ENCODE results near the gene SH2D7.

Gene SH2D7

GRCh38 chr15:78102211-78102610, 9.8 kb downstream of the SH2D7 start:
- Mint-ChIP-seq H3K4me1 (peaks cover 49% of the 10 kb centered on the region), H3K27ac (peak overlapping the region; percentile 94)
- ATAC-seq = no peak

GRCh38 chr15:78102741-78103140, 10.4 kb downstream of the SH2D7 start:
- Mint-ChIP-seq H3K4me3 (peak overlapping the region; percentile 62), H3K36me3 (peaks cover 6% of the 10 kb centered on the region), H3K4me1 (peaks cover 49% of the 10 kb centered on the region), H3K9me3 (no peaks in the 10 kb centered on the region), H3K27ac (peak overlapping the region; percentile 94)
- ATAC-seq (no peak), DNase-seq (ENCODE audit: low spot score in 2 of 2) (no peak)

More at GRCh38 chr15:78102211-78102610, 9.8 kb downstream of the SH2D7 start:
- no peak for DNase-seq (ENCODE audit: low spot score in 2 of 2)
- Mint-ChIP-seq H3K4me3 (no peak overlapping the region), H3K36me3 (peaks cover 6% of the 10 kb centered on the region), H3K9me3 (no peaks in the 10 kb centered on the region)

- Mint-ChIP-seq H3K36me3 (peaks cover 6% of the 10 kb centered on the region), H3K4me1 (peaks cover 56% of the 10 kb centered on the region), H3K4me3 (peak overlapping the region; percentile 62), H3K9me3 (no peaks in the 10 kb centered on the region), H3K27ac (peak overlapping the region; percentile 94)
- ATAC-seq (peak; percentile 92), DNase-seq (ENCODE audit: low spot score in 2 of 2) (peak; percentile 56 to 84)
These were observed 11.2 kb downstream of the SH2D7 start for GRCh38 chr15:78103406-78104118.

- peaks cover 6% of the 10 kb centered on the region for H3K36me3 Mint-ChIP-seq
- peak overlapping the region; percentile 62 for H3K4me3 Mint-ChIP-seq
- peak; percentile 11 for ATAC-seq
- peak overlapping the region; percentile 94 for H3K27ac Mint-ChIP-seq
- H3K9me3 Mint-ChIP-seq = no peaks in the 10 kb centered on the region
- DNase-seq (ENCODE audit: low spot score in 2 of 2) = no peak
- H3K4me1 Mint-ChIP-seq = peaks cover 60% of the 10 kb centered on the region
These were observed 11.7 kb downstream of the SH2D7 start for GRCh38 chr15:78104119-78104479.

GRCh38 chr15:78104566-78105475, 12.5 kb downstream of the SH2D7 start:
- H3K4me1 Mint-ChIP-seq = peaks cover 60% of the 10 kb centered on the region
- H3K27ac Mint-ChIP-seq = peak overlapping the region; percentile 94
- no peaks in the 10 kb centered on the region for H3K9me3 Mint-ChIP-seq
- DNase-seq (ENCODE audit: low spot score in 2 of 2) = no peak
- peaks cover 6% of the 10 kb centered on the region for H3K36me3 Mint-ChIP-seq
- no peak for ATAC-seq
- peak overlapping the region; percentile 62 for H3K4me3 Mint-ChIP-seq

- peak overlapping the region; percentile 60 for H3K27ac Mint-ChIP-seq
- H3K9me3 Mint-ChIP-seq = no peaks in the 10 kb centered on the region
- peaks cover 60% of the 10 kb centered on the region for H3K4me1 Mint-ChIP-seq
- peaks cover 6% of the 10 kb centered on the region for H3K36me3 Mint-ChIP-seq
- ATAC-seq (peak; percentile 6), DNase-seq (ENCODE audit: low spot score in 2 of 2) (no peak)
- peak overlapping the region; percentile 62 for H3K4me3 Mint-ChIP-seq
These were observed 13.3 kb downstream of the SH2D7 start for GRCh38 chr15:78105476-78106241.

- no peak for DNase-seq (ENCODE audit: low spot score in 2 of 2)
- Mint-ChIP-seq H3K27ac (no peak overlapping the region), H3K36me3 (peaks cover 6% of the 10 kb centered on the region), H3K9me3 (no peaks in the 10 kb centered on the region), H3K4me1 (peaks cover 57% of the 10 kb centered on the region), H3K4me3 (no peak overlapping the region)
- ATAC-seq = no peak
These were observed 15.1 kb downstream of the SH2D7 start for GRCh38 chr15:78107471-78107870.

GRCh38 chr15:78108300-78109084, 16.1 kb downstream of the SH2D7 start:
- peak overlapping the region; percentile 74 for H3K27ac Mint-ChIP-seq
- no peak overlapping the region for H3K4me3 Mint-ChIP-seq
- H3K9me3 Mint-ChIP-seq = no peaks in the 10 kb centered on the region
- ATAC-seq (peak; percentile 84), DNase-seq (ENCODE audit: low spot score in 2 of 2) (peak; percentile 74 to 87)
- peaks cover 47% of the 10 kb centered on the region for H3K4me1 Mint-ChIP-seq
- peaks cover 6% of the 10 kb centered on the region for H3K36me3 Mint-ChIP-seq

- no peak for DNase-seq (ENCODE audit: low spot score in 2 of 2)
- Mint-ChIP-seq H3K9me3 (no peaks in the 10 kb centered on the region), H3K4me3 (no peak overlapping the region), H3K36me3 (peaks cover 6% of the 10 kb centered on the region), H3K27ac (peak overlapping the region; percentile 74), H3K4me1 (peaks cover 40% of the 10 kb centered on the region)
- ATAC-seq = no peak
These were observed 16.8 kb downstream of the SH2D7 start for GRCh38 chr15:78109156-78109555.

- ATAC-seq (no peak), DNase-seq (ENCODE audit: low spot score in 2 of 2) (no peak)
- Mint-ChIP-seq H3K36me3 (peaks cover 6% of the 10 kb centered on the region), H3K4me1 (peaks cover 31% of the 10 kb centered on the region), H3K27ac (no peak overlapping the region), H3K4me3 (no peak overlapping the region), H3K9me3 (no peaks in the 10 kb centered on the region)
These were observed 17.7 kb downstream of the SH2D7 start for GRCh38 chr15:78110096-78110495.

- Mint-ChIP-seq H3K4me1 (peaks cover 22% of the 10 kb centered on the region), H3K4me3 (no peak overlapping the region), H3K27ac (no peak overlapping the region), H3K9me3 (no peaks in the 10 kb centered on the region), H3K36me3 (peaks cover 2% of the 10 kb centered on the region)
- DNase-seq (ENCODE audit: low spot score in 2 of 2) (no peak), ATAC-seq (no peak)
These were observed 18.6 kb downstream of the SH2D7 start for GRCh38 chr15:78110916-78111475.

GRCh38 chr15:78111788-78112187, 19.4 kb downstream of the SH2D7 start:
- Mint-ChIP-seq H3K27ac (no peak overlapping the region), H3K36me3 (no peaks in the 10 kb centered on the region)

GRCh38 chr15:78112551-78112950, 20.2 kb downstream of the SH2D7 start:
- Mint-ChIP-seq H3K9me3 (no peaks in the 10 kb centered on the region), H3K36me3 (no peaks in the 10 kb centered on the region)

More at GRCh38 chr15:78111788-78112187, 19.4 kb downstream of the SH2D7 start:
- no peak for DNase-seq (ENCODE audit: low spot score in 2 of 2)
- H3K9me3 Mint-ChIP-seq = no peaks in the 10 kb centered on the region
- H3K4me3 Mint-ChIP-seq = no peak overlapping the region
- no peak for ATAC-seq
- peaks cover 14% of the 10 kb centered on the region for H3K4me1 Mint-ChIP-seq

GRCh38 chr15:78120523-78120922, 28.2 kb downstream of the SH2D7 start:
- no peak for ATAC-seq
- Mint-ChIP-seq H3K36me3 (no peaks in the 10 kb centered on the region), H3K9me3 (no peaks in the 10 kb centered on the region), H3K27ac (peak overlapping the region; percentile 74), H3K4me3 (no peak overlapping the region), H3K4me1 (no peaks in the 10 kb centered on the region)
- no peak for DNase-seq (ENCODE audit: low spot score in 2 of 2)

More at GRCh38 chr15:78112551-78112950, 20.2 kb downstream of the SH2D7 start:
- DNase-seq (ENCODE audit: low spot score in 2 of 2) (no peak), ATAC-seq (no peak)
- H3K4me3 Mint-ChIP-seq = no peak overlapping the region
- H3K27ac Mint-ChIP-seq = no peak overlapping the region
- peaks cover 12% of the 10 kb centered on the region for H3K4me1 Mint-ChIP-seq
